NCI-H1930 (cell line): Measurements from ENCODE around the gene CHD5.
A peak's percentile ranks its signal among the peaks of the same experiment; 100 is the strongest.

Experiments
- DNase-seq, 2 experiments: peaks; one replicate each; lab custom pipeline; 2025; lab: John Stamatoyannopoulos, UW

Gene CHD5

DNA sequence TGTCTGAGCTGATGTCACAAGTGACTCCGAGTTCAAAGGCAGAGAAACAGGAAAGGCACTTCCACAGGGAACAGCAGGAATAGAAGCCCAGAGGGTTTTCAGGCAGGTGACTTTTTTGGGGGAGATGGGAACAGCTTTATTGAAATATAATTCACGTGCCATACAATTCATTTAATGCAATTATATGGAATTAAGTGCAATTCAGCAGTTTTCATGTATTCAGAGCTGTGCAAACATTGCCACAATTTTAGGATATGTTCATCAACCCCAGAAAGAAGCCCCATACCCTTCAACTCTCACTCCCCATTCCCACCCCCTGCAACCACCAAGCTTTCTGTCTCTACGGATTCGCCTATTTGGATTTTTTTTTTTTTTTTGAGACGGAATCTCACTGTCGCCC, 117.5 kb downstream of the CHD5 start:
- no peak for DNase-seq

GRCh38 chr1:6059866-6060265, 120.3 kb downstream of the CHD5 start:
- no peak for DNase-seq

GRCh38 chr1:6057170-6057845, 122.8 kb downstream of the CHD5 start:
- no peak for DNase-seq

- no peak for DNase-seq
Measured at GRCh38 chr1:6056572-6056948, 123.6 kb downstream of the CHD5 start.

- no peak for DNase-seq
Measured at GRCh38 chr1:6054596-6054995, 125.5 kb downstream of the CHD5 start.

DNA sequence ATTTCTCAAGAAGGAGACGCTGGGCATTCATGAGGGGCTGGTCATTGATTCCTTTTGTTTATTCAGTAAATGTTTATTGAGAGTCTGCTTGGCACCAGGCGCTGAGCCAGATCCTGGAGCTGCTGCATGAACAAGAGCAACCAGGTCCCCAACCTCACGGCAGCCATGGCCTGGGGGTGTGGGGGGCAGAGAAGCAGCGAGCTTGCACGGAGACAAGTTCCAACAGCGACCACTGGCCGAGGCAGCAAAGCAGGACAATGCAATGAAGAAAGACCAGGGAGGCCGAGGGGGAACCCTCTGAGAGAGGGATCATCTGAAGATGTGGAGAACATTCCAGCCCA, 126.9 kb downstream of the CHD5 start:
- no peak for DNase-seq

DNA sequence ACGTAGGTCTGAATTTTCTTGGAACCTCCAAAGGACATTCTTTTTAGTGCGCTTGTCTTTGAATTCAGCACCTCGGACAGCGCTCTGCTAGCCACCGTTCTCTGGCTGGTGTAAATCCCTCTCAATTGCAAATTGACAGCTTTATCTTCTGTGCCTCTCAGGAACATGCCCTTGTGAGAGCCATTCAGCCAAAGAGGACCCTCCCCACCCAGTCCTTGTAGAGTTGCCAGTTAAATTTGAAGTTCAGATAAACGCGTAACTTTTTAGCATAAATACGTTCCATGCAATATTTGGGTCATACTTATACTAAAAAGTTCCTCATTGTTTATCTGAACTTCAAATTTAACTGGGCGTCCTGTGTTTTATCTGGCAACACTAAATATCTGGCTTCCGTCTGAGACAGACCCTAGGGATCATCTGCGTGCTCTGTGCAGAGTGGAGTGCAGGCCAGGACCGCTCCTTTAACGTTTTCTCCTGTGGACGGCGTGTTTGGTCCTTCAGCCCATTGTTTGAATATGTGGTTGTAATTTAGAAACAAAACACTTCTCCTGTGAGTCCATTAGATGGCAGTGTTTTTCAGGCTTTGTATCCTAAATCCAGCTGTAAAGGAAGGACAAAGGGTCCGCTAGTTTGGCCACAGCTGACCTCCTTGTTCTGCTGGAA, 127.4 kb downstream of the CHD5 start:
- peak; percentile 39 to 48 for DNase-seq
